Measurements from ENCODE around the gene TMEM243. TPM values are rescaled to one million over a fixed set of nuclear protein-coding genes. Genes with fewer than 3 reads are reported as not detected.

Gene TMEM243
- total RNA-seq, 6 experiments from 2014 or later, result 2.0 to 5.1 (median 4.3) TPM

- H3K4me1 ChIP-seq, result peaks cover 0 to 35% (median 7%) of the 10 kb centered on the region in 4 donors
- peak; percentile 11 to 33 (median 22) for ATAC-seq
- TF ChIP-seq POLR2A (IDR thresholded peaks at IDR 0.05), result no peak
- no peak for TF ChIP-seq CTCF (IDR thresholded peaks at IDR 0.05)
- peak; percentile 40 to 55 (median 51) for DNase-seq
- WGBS (ENCODE audit: insufficient coverage, low coverage, low lambda C conversion rate, missing lambda C conversion rate), result under 1% methylated on average over 25 of the region's 25 CpGs
- intact Hi-C loops (cut with DNase I), result no loop called here
- H3K36me3 ChIP-seq, result no peaks in the 10 kb centered on the region
- H3K4me3 ChIP-seq, result peak overlapping the region; percentile 59 to 77 (median 61)
- no peaks in the 10 kb centered on the region for H3K9me3 ChIP-seq
- no peaks in the 10 kb centered on the region for H3K27me3 ChIP-seq
- peak overlapping the region; percentile 84 to 95 (median 94) for H3K27ac ChIP-seq
Measured at GRCh38 chr7:87152897-87153641, 66.5 kb downstream of the TMEM243 start.

GRCh38 chr7:87152112-87152896, 67.2 kb downstream of the TMEM243 start, which contains the start of gene DMTF1:
DMTF1 (plus strand) TSS chr7:87152453; CDS start chr7:87164942, 12,489 bp downstream.
- intact Hi-C loops (cut with DNase I), result no loop called here
- H3K27ac ChIP-seq, result peak within 1 kb of the TSS; percentile 84 to 95 (median 94)
- no peaks in the 10 kb centered on the region for H3K36me3 ChIP-seq
- DNase-seq (peak; percentile 95 to 96 (median 96)), ATAC-seq (peak; percentile 95 to 97 (median 96))
- TF ChIP-seq CTCF (IDR thresholded peaks at IDR 0.05), result peak in 1 of 4 donors; percentile 7
- TF ChIP-seq POLR2A (IDR thresholded peaks at IDR 0.05), result peak; percentile 94
- 2% methylated on average over 13 of the region's 71 CpGs for WGBS (ENCODE audit: insufficient coverage, low coverage, low lambda C conversion rate, missing lambda C conversion rate)
- peaks cover 0 to 35% (median 7%) of the 10 kb centered on the region in 4 donors for H3K4me1 ChIP-seq
- H3K27me3 ChIP-seq, result no peaks in the 10 kb centered on the region
- H3K4me3 ChIP-seq, result peak within 1 kb of the TSS; percentile 59 to 77 (median 61)
- no peaks in the 10 kb centered on the region for H3K9me3 ChIP-seq

- Histone ChIP-seq H3K27me3 (no peaks in the 10 kb centered on the region), H3K4me3 (peak overlapping the region; percentile 59 to 77 (median 61)), H3K9me3 (no peaks in the 10 kb centered on the region), H3K36me3 (no peaks in the 10 kb centered on the region), H3K4me1 (peaks cover 0 to 35% (median 7%) of the 10 kb centered on the region in 4 donors), H3K27ac (peak overlapping the region; percentile 84 to 95 (median 94))
- intact Hi-C loops (cut with DNase I), result no loop called here
- DNase-seq, result no peak
- WGBS (ENCODE audit: insufficient coverage, low coverage, low lambda C conversion rate, missing lambda C conversion rate), result 4% methylated on average over 13 of the region's 13 CpGs
- ATAC-seq, result no peak
- TF ChIP-seq CTCF (IDR thresholded peaks at IDR 0.05) (no peak), POLR2A (IDR thresholded peaks at IDR 0.05) (no peak)
Measured at GRCh38 chr7:87151729-87152111, 67.8 kb downstream of the TMEM243 start.

GRCh38 chr7:87151002-87151728, 68.4 kb downstream of the TMEM243 start:
- TF ChIP-seq POLR2A (IDR thresholded peaks at IDR 0.05) (no peak), CTCF (IDR thresholded peaks at IDR 0.05) (no peak)
- ATAC-seq (no peak), DNase-seq (no peak)
- peaks cover 0 to 33% (median 7%) of the 10 kb centered on the region in 4 donors for H3K4me1 ChIP-seq
- no peaks in the 10 kb centered on the region for H3K9me3 ChIP-seq
- H3K27me3 ChIP-seq, result no peaks in the 10 kb centered on the region
- WGBS (ENCODE audit: insufficient coverage, low coverage, low lambda C conversion rate, missing lambda C conversion rate), result 32% methylated on average over 9 of the region's 9 CpGs
- intact Hi-C loops (cut with DNase I), result no loop called here
- peak overlapping the region in 2 of 3 donors; percentile 59 to 77 for H3K4me3 ChIP-seq
- H3K36me3 ChIP-seq, result no peaks in the 10 kb centered on the region
- H3K27ac ChIP-seq, result peak overlapping the region; percentile 84 to 95 (median 94)

Data from right lobe of liver (tissue), 6 donors.